Ascending aorta (tissue), 2 donors: ENCODE measurements around the gene PRELP. TPM values are rescaled to one million over a fixed set of nuclear protein-coding genes. Genes with fewer than 3 reads are reported as not detected.
A peak's percentile ranks its signal among the peaks of the same experiment; 100 is the strongest.

Experiments used
- DNase-seq, 2 donors: peaks; one replicate each; pipeline ENCODE4 v3.0.0-alpha.2; 2019; ENCODE audit warnings: low spot score in 2 of 2
- H3K27ac ChIP-seq, 2 donors: fragments of 200-600 bp; sonication (generic); one replicate each; pipeline ENCODE4 v1.5.1; 2016 to 2017; ENCODE audit warnings: mild to moderate bottlenecking in 1 of 2
- H3K27me3 ChIP-seq: fragments of 200-600 bp; sonication (generic); one replicate; pipeline ENCODE4 v1.5.1; 2017
- H3K36me3 ChIP-seq, 2 donors: fragments of 200-600 bp; sonication (generic); one replicate each; pipeline ENCODE4 v1.5.1; 2016
- H3K4me1 ChIP-seq, 2 donors: fragments of 200-600 bp; sonication (generic); one replicate each; pipeline ENCODE4 v1.5.1; 2016 to 2017; ENCODE audit warnings: mild to moderate bottlenecking in 1 of 2
- H3K4me3 ChIP-seq, 2 donors: fragments of 200-600 bp; sonication (generic); one replicate each; pipeline ENCODE4 v1.5.1; 2016 to 2017; ENCODE audit warnings: mild to moderate bottlenecking in 1 of 2
- H3K9me3 ChIP-seq, 2 donors: fragments of 200-600 bp; sonication (generic); one replicate each; pipeline ENCODE4 v1.5.1; 2016
- intact Hi-C: fragments of 100-400 bp; cut with DNase I; formaldehyde crosslinking; loops from one replicate; pipeline ENCODE4 v1.15.1; 2023
- total RNA-seq: library from RNA; depleted of rRNA; stranded (reverse); fragments of >200 nt; gene quantifications from one replicate; pipeline ENCODE4 v1.1.0, GENCODE V29; 2016
- TF ChIP-seq, protein P1 (sequence below), 3 experiments: fragments of 200-600 bp in 2 of 3; fragments of 450-650 bp in 1 of 3; sonication (generic) in 2 of 3; IDR thresholded peaks; one replicate each; pipeline ENCODE4 v1.5.1; 2016 to 2019; ENCODE audit warnings: antibody characterized with exemption in 3 of 3, mild to moderate bottlenecking in 1 of 3, moderate library complexity in 1 of 3

The PRELP gene
- total RNA-seq, 1 donor from 2014 or later, result 142 TPM

DNA sequence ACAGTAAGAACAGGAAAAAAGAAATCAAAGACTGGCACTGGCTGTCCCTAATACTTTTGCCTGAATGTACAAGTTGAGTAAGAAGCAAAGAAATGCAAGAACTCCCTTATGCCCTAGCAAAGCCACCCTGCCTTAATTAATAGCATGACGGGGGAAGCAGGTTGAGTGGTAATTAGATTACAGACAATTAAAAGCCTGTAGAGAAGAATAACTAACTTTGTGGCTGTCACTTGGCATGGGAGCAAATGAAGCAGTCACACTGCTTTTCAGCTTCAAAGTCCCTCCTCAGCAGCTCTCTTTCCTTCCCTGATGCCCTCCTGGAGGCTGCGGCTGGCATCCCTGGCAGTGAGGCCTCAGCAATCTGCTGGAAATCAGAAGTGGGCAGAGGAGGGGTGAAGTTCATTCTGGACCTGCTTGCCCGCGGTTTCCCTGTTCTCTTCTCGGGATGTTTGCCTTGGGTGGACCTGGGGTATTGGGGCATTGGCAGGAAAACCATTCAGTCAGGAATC, 21.7 kb downstream of the PRELP start:
- Histone ChIP-seq H3K4me1 (no peaks in the 10 kb centered on the region), H3K27me3 (no peaks in the 10 kb centered on the region), H3K36me3 (no peaks in the 10 kb centered on the region), H3K4me3 (no peak overlapping the region), H3K9me3 (no peaks in the 10 kb centered on the region), H3K27ac (no peak overlapping the region)
- no peak for DNase-seq
- intact Hi-C loops, result no loop called here
- TF ChIP-seq, protein P1, sequence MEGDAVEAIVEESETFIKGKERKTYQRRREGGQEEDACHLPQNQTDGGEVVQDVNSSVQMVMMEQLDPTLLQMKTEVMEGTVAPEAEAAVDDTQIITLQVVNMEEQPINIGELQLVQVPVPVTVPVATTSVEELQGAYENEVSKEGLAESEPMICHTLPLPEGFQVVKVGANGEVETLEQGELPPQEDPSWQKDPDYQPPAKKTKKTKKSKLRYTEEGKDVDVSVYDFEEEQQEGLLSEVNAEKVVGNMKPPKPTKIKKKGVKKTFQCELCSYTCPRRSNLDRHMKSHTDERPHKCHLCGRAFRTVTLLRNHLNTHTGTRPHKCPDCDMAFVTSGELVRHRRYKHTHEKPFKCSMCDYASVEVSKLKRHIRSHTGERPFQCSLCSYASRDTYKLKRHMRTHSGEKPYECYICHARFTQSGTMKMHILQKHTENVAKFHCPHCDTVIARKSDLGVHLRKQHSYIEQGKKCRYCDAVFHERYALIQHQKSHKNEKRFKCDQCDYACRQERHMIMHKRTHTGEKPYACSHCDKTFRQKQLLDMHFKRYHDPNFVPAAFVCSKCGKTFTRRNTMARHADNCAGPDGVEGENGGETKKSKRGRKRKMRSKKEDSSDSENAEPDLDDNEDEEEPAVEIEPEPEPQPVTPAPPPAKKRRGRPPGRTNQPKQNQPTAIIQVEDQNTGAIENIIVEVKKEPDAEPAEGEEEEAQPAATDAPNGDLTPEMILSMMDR (IDR thresholded peaks at IDR 0.05), result no peak

DNA sequence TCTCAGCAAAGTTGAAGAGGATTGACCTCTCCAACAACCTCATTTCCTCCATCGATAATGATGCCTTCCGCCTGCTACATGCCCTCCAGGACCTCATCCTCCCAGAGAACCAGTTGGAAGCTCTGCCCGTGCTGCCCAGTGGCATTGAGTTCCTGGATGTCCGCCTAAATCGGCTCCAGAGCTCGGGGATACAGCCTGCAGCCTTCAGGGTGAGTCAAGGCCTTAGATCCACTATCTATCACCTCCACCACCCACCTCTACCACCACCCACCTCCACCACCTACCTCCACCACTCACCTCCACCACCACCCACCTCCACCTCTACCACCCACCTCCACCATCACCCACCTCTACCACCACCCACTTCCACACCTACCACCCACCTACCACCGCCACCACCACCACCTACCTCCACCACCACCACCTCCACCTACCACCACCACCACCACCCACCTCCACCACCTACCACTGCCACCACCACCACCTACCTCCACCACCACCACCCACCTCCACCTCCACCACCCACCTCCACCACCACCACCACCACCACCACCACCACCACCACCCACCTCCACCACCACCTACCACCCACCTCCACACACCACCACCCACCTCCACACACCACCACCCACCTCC, 24.2 kb downstream of the PRELP start:
- Histone ChIP-seq H3K4me1 (peaks cover 0 to under 1% of the 10 kb centered on the region in 2 donors), H3K4me3 (no peak overlapping the region), H3K36me3 (no peaks in the 10 kb centered on the region), H3K27me3 (no peaks in the 10 kb centered on the region), H3K27ac (no peak overlapping the region), H3K9me3 (no peaks in the 10 kb centered on the region)
- DNase-seq, result no peak
- intact Hi-C loops, result loop anchor here (10.0 kb wide), 1 partner anchor 295 kb away; the partner anchor contains the start of genes ZBED6 and ZC3H11A
- TF ChIP-seq, protein P1 (IDR thresholded peaks at IDR 0.05), result no peak

DNA sequence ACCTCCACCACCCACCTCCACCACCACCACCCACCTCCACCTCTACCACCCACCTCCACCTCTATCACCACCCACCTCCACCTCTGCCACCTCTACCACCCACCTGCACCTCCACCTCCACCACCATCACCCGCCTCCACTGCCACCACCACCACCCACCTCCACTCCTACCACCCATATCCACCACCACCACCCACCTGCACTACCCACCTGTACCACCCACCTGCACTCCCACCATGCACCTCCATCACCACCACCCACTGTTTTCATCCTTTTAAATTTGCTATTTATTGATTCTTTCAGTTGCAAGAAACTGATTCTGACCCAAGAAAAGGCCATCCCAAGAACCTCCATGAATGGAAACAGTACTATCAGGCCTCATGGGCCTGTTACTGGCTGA, 24.7 kb downstream of the PRELP start:
- intact Hi-C loops, result loop anchor here (10.0 kb wide), 1 partner anchor 295 kb away; the partner anchor contains the start of genes ZBED6 and ZC3H11A
- TF ChIP-seq, protein P1 (IDR thresholded peaks at IDR 0.05), result no peak
- Histone ChIP-seq H3K9me3 (no peaks in the 10 kb centered on the region), H3K4me1 (peaks cover 0 to 3% of the 10 kb centered on the region in 2 donors), H3K4me3 (no peak overlapping the region), H3K27ac (no peak overlapping the region), H3K27me3 (no peaks in the 10 kb centered on the region), H3K36me3 (no peaks in the 10 kb centered on the region)
- no peak for DNase-seq

DNA sequence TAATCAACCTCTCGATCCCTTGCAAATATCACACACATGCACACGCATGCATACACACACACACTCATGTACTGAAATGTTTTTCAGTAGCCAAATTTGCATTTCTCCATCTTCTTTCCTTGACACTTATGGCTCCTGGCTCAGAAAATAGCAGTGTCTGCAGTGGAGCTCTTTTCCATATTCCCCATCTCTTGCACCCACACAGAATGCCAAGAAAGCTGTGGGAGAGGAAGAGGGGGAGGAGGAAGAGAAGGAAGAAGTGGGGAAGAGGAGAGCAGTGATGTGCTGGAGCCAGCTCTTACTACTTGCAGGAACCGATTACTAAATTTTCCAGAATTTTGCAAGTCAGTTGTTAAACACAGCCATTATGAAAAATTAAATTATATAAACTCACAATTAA, 28.2 kb downstream of the PRELP start:
- H3K27ac ChIP-seq, result no peak overlapping the region
- DNase-seq, result no peak
- peaks cover 0 to 13% of the 10 kb centered on the region in 2 donors for H3K4me1 ChIP-seq
- no peak overlapping the region for H3K4me3 ChIP-seq
- H3K36me3 ChIP-seq, result no peaks in the 10 kb centered on the region
- no peaks in the 10 kb centered on the region for H3K27me3 ChIP-seq
- intact Hi-C loops, result loop anchor here (1.0 to 10.0 kb wide), 4 partner anchors 53 to 291 kb away; partner anchors contain the start of genes ATP2B4, ZBED6 and ZC3H11A
- TF ChIP-seq, protein P1 (IDR thresholded peaks at IDR 0.05), result no peak
- no peaks in the 10 kb centered on the region for H3K9me3 ChIP-seq

DNA sequence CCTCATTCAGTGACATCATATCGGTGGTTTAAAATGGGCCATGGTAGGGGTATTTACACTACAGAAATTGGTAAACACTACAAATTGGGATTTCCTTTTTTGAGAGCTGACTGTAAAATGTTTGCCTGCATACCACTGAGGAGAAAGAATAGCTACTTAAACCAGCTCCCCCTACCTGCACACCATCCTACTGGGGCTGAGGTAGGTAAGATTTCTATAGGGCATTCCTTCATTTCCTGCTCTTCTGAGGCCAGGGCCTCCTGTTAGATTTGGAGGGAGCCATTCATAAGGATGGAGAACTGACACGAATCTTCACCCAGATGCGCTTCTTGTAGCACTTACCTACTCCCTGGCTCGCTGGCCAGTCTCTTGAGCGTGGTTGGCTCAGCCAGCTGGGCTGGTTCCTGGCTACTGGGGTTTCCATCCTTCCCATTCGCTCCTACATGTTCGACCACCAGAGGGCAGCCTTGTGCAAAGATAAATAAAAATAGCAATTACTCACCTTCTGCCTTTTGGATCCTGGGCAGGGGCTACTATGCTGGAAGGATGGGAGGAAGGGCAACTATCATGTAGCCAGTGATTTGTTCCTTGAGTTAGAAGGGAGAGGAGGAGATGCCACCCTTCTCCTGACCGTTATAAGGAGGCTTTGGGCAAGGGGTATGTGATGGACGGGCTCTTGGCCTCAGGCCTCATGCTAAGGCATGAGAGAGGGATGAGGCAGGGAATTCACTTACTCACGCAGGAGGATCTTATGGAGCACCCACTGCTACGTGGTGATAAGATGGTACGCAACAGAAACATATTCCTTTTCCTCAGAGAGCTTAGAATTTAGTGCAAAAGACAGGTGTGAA, 29.0 kb downstream of the PRELP start:
- TF ChIP-seq, protein P1 (IDR thresholded peaks at IDR 0.05), result peak; percentile 75 to 87 (median 84)
- no peaks in the 10 kb centered on the region for H3K36me3 ChIP-seq
- no peak overlapping the region for H3K4me3 ChIP-seq
- peaks cover 0 to 13% of the 10 kb centered on the region in 2 donors for H3K4me1 ChIP-seq
- no peaks in the 10 kb centered on the region for H3K9me3 ChIP-seq
- DNase-seq, result peak in 1 of 2 donors; percentile 92
- no peaks in the 10 kb centered on the region for H3K27me3 ChIP-seq
- intact Hi-C loops, result loop anchor here (1.0 to 10.0 kb wide), 4 partner anchors 52 to 290 kb away; partner anchors contain the start of genes ATP2B4, ZBED6 and ZC3H11A
- H3K27ac ChIP-seq, result no peak overlapping the region
